Stomach smooth muscle (tissue), 2 donors: ENCODE results near the gene TSEN2.
A peak's percentile ranks its signal among the peaks of the same experiment; 100 is the strongest.

Experiments
- H3K27ac ChIP-seq: one replicate; pipeline ENCODE4 v1.7.0; 2013; ENCODE audit warnings: mild to moderate bottlenecking, low read length, inconsistent platforms
- H3K27me3 ChIP-seq, 2 donors: one replicate each; pipeline ENCODE4 v1.7.0; 2013; ENCODE audit warnings: low read length in 2 of 2; ENCODE audit not compliant: insufficient read depth in 2 of 2, control insufficient read depth in 1 of 2
- H3K36me3 ChIP-seq, 2 donors: one replicate each; pipeline ENCODE4 v1.7.0; 2013; ENCODE audit warnings: low read length in 2 of 2; ENCODE audit not compliant: control insufficient read depth in 2 of 2, insufficient read depth in 2 of 2
- H3K4me1 ChIP-seq: one replicate; pipeline ENCODE4 v1.7.0; 2013; ENCODE audit warnings: low read length; ENCODE audit not compliant: control insufficient read depth, insufficient read depth
- H3K4me3 ChIP-seq, 2 donors: one replicate each; pipeline ENCODE4 v1.7.0; 2013; ENCODE audit warnings: low read length in 2 of 2
- H3K9ac ChIP-seq, 2 donors: one replicate each; pipeline ENCODE4 v1.7.0; 2013; ENCODE audit warnings: low read length in 2 of 2, mild to moderate bottlenecking in 1 of 2
- H3K9me3 ChIP-seq, 2 donors: one replicate each; pipeline ENCODE4 v1.7.0; 2013; ENCODE audit warnings: low read length in 2 of 2; ENCODE audit not compliant: control insufficient read depth in 2 of 2
- donor health status: healthy.
- donor health status: Pancreatic carcinoma.

TSEN2 gene

DNA sequence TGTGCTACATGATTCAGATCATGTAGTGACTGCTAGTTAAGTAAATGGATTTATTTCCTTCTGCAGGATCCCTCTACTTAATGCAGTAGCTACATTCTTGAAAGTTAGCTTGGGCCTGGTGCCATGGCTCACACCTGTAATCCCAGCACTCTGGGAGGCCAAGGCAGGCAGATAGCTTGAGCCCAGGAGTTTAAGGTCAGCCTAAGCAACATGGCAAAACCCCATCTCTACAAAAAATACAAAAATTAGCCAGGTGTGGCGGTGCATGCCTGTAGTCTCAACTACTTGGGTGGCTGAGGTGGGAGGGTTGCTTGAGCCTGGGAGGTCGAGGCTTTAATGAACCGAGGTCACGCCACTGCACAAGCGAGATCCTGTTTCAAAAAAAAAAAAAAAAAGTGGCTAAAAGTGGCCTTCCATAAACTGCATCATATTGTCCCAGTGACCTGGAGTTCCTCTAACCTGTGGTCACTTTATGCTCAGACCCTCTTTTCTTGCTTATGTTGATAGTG, 22.0 kb downstream of the TSEN2 start:
- Histone ChIP-seq H3K9ac (no peak overlapping the region), H3K27me3 (no peaks in the 10 kb centered on the region), H3K27ac (no peak overlapping the region), H3K4me3 (no peak overlapping the region), H3K36me3 (peaks cover 12 to 25% of the 10 kb centered on the region in 2 donors), H3K4me1 (peaks cover 8% of the 10 kb centered on the region), H3K9me3 (no peaks in the 10 kb centered on the region)

DNA sequence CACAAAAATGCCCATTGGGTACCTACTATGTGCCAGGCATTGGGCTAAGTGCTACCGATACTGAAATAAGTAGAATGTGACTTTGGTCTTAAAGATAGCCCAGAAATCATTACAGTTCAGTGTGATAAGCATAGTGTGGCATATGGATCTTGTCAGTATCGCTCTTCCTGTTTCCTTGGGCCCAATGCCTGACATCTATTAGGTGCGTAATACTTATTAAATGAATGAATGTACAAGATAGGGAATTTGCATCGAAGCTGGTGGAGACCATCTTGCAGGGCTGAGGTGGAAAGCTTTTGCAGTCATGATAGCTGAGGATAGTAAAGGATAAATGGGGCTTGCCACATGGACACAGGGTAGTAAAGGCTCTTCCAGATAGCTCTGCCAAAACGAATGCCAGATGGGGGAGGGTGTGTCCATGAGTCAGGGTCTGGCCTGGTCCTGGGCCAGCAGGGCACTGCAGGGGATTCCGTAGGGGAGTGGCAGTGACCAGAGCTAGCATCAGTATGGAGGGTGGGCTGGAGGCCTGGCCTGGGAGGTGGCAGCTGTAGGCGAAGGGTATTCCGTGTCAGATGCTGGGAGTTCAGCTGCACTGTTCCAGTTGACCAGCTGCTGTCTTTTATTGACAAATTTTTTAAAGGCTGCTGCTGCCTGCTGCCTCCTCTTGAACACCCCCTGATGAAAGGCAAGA, 23.5 kb downstream of the TSEN2 start:
- Histone ChIP-seq H3K27me3 (no peaks in the 10 kb centered on the region), H3K4me1 (peaks cover 8% of the 10 kb centered on the region), H3K9me3 (no peaks in the 10 kb centered on the region), H3K4me3 (peak overlapping the region in 1 of 2 donors; percentile 15), H3K36me3 (peaks cover 12 to 20% of the 10 kb centered on the region in 2 donors), H3K9ac (peak overlapping the region in 1 of 2 donors; percentile 42), H3K27ac (peak overlapping the region; percentile 60)

DNA sequence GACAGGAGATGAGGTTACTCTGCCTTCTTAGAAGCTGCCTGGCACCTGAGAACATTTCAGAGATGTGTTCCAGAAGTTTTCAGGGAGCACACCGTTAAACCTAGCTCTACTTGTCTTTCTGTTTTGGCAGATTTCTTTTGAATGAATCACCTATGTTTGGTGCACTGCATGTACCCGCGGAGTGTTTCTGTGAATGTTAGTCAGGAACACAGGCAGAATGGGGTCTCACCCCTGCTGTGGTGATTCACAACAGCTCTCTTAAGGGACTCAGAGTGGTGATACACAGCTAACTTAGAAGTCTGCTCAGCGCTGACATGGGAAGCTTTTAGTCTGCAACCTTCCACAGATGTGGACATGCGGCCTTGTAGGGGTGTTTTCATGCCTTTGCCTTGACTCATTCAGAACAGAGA, 24.0 kb downstream of the TSEN2 start:
- Histone ChIP-seq H3K27me3 (no peaks in the 10 kb centered on the region), H3K4me3 (peak overlapping the region in 1 of 2 donors; percentile 15), H3K9me3 (no peaks in the 10 kb centered on the region), H3K36me3 (peaks cover 9 to 17% of the 10 kb centered on the region in 2 donors), H3K4me1 (peaks cover 8% of the 10 kb centered on the region), H3K9ac (peak overlapping the region in 1 of 2 donors; percentile 5), H3K27ac (peak overlapping the region; percentile 60)

- H3K36me3 ChIP-seq, result peaks cover 0 to 11% of the 10 kb centered on the region in 2 donors
- H3K9me3 ChIP-seq, result no peaks in the 10 kb centered on the region
- no peak overlapping the region for H3K4me3 ChIP-seq
- peaks cover 8% of the 10 kb centered on the region for H3K4me1 ChIP-seq
- H3K27ac ChIP-seq, result no peak overlapping the region
- no peak overlapping the region for H3K9ac ChIP-seq
- no peaks in the 10 kb centered on the region for H3K27me3 ChIP-seq
Observed at GRCh38 chr3:12509466-12509865, 25.2 kb downstream of the TSEN2 start.

DNA sequence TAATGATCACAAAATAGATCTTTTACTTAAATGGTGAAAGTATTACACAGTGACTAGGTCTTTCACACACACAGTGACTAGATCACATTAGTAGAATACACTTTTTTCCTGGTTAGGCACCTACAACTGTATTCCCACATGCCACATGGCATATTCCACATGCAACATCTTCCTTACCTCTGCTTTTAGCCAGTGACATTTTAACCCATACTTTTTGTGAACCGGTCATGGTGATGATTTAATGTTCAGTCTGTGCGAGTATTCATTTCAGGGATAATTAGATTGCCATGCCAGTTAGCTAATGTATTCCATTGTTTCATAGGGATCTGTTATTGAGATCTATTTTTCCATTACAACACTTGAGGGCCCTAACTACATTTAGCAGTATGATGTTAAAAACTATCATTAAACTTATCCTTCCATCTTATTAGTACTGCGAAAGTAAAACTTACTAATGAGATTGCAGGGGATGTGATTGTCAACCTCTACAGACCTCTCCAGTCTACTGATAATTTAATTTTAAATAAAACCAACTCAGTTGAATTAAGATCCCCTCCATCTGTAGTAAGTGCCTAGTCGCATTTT, 28.3 kb downstream of the TSEN2 start:
- peaks cover 0 to 11% of the 10 kb centered on the region in 2 donors for H3K36me3 ChIP-seq
- no peak overlapping the region for H3K9ac ChIP-seq
- H3K27ac ChIP-seq, result no peak overlapping the region
- H3K4me3 ChIP-seq, result no peak overlapping the region
- H3K9me3 ChIP-seq, result no peaks in the 10 kb centered on the region
- no peaks in the 10 kb centered on the region for H3K27me3 ChIP-seq
- peaks cover 8% of the 10 kb centered on the region for H3K4me1 ChIP-seq

DNA sequence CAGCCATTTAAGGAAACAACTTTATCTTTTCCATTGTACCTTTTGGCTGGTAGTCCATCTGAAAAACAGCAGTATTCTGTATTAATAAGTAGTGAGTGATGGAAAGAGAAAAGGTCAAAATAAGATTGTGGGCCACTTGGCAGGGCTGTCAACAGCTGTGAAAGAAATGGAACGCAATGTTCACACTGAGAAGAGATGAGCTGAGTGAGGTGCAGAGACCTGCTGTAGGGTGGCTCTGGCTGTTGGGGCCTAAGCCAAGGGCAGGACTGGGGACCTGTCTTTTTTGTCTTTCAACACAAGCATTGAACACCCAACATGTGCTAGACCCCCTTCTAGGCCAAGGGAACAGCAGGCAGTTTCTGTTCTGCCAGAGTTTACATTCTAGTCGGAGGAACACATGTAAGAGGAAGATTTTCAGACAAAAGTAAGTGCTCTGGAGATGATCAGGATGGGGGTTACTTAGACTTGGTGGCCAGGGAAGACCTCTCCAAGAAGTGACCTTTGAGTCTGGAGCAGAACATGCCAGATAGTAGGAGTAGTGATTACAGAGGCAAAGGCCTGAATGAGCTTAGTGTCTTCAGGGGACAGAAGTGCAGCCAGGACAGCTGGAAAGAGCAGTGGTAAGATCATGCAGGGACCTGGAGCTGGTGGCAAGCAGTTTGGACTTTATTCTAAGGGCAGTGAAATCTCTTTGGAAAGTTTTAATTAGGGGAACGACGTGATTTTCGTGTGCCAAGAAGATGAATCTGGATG, 29.6 kb downstream of the TSEN2 start:
- Histone ChIP-seq H3K27me3 (no peaks in the 10 kb centered on the region), H3K9me3 (no peaks in the 10 kb centered on the region), H3K4me3 (no peak overlapping the region), H3K4me1 (no peaks in the 10 kb centered on the region), H3K9ac (no peak overlapping the region), H3K27ac (no peak overlapping the region), H3K36me3 (peaks cover 0 to 11% of the 10 kb centered on the region in 2 donors)

GRCh38 chr3:12515631-12516030, 31.4 kb downstream of the TSEN2 start:
- no peak overlapping the region for H3K4me3 ChIP-seq
- peaks cover 0 to 12% of the 10 kb centered on the region in 2 donors for H3K36me3 ChIP-seq
- H3K9ac ChIP-seq, result no peak overlapping the region
- no peaks in the 10 kb centered on the region for H3K27me3 ChIP-seq
- H3K9me3 ChIP-seq, result no peaks in the 10 kb centered on the region
- H3K27ac ChIP-seq, result no peak overlapping the region
- no peaks in the 10 kb centered on the region for H3K4me1 ChIP-seq

DNA sequence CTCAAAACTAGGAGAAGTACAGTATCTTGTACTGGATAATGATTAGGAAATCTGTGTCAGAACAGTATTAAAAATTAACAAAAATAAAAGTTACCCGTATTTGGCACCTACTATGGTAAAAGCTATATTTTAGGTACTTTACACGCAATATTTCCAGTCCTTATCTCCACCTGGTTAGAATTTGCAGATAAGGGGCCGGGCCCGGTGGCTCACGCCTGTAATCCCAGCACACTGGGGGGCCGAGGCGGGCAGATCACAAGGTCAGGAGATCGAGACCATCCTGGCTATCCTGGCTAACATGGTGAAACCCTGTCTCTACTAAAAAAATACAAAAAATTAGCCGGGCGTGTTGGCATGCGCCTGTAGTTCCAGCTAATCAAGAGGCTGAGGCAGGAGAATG, 32.6 kb downstream of the TSEN2 start:
- Histone ChIP-seq H3K4me1 (no peaks in the 10 kb centered on the region), H3K27me3 (no peaks in the 10 kb centered on the region), H3K27ac (no peak overlapping the region), H3K36me3 (peaks cover 7 to 19% of the 10 kb centered on the region in 2 donors), H3K4me3 (no peak overlapping the region), H3K9me3 (no peaks in the 10 kb centered on the region), H3K9ac (no peak overlapping the region)

- Histone ChIP-seq H3K9ac (no peak overlapping the region), H3K9me3 (no peaks in the 10 kb centered on the region), H3K27me3 (no peaks in the 10 kb centered on the region), H3K36me3 (peaks cover 13 to 25% of the 10 kb centered on the region in 2 donors), H3K27ac (no peak overlapping the region), H3K4me1 (no peaks in the 10 kb centered on the region), H3K4me3 (no peak overlapping the region)
Observed at GRCh38 chr3:12518261-12519028, 34.2 kb downstream of the TSEN2 start.

DNA sequence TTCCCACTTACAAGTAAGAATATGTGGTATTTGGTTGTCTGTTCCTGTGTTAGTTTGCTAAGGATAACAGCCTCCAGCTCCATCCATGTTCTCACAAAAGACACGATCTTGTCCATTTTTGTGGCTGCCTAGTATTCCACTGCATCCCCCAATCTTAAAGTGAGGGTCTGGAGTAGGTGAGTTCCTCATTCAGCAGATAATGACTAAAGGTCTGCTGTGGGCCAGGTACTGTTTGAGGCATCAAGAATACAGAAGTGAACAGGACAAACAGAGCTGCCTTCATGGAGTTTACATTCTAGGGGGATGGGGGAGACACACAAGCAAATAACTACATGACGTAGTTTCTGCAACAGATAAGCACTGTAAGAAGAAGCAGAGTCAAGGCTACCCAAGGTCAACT, 36.7 kb downstream of the TSEN2 start:
- no peak overlapping the region for H3K4me3 ChIP-seq
- H3K9me3 ChIP-seq, result no peaks in the 10 kb centered on the region
- no peaks in the 10 kb centered on the region for H3K4me1 ChIP-seq
- no peaks in the 10 kb centered on the region for H3K27me3 ChIP-seq
- H3K36me3 ChIP-seq, result peaks cover 18 to 23% of the 10 kb centered on the region in 2 donors
- H3K27ac ChIP-seq, result no peak overlapping the region
- H3K9ac ChIP-seq, result no peak overlapping the region
